Brain microvascular endothelial cell (primary cell): ENCODE results near the gene PRC1.

Source experiments
- DNase-seq: peaks from one replicate; pipeline ENCODE4 v3.0.0-alpha.2; 2020
- H3K27ac ChIP-seq: fragments of 250-450 bp; sonication (Bioruptor Pico); 2 replicates; pipeline ENCODE4 v1.5.1; 2020; ENCODE audit warnings: mild to moderate bottlenecking, moderate library complexity
- H3K27me3 ChIP-seq: fragments of 250-450 bp; sonication (Bioruptor Pico); replicated peaks from 2 replicates; pipeline ENCODE4 v1.5.1; 2020; ENCODE audit warnings: mild to moderate bottlenecking
- H3K36me3 ChIP-seq: fragments of 250-450 bp; sonication (Bioruptor Pico); replicated peaks from 2 replicates; pipeline ENCODE4 v1.5.1; 2020; ENCODE audit warnings: mild to moderate bottlenecking
- H3K4me3 ChIP-seq: 2 replicates; pipeline ENCODE4 v1.5.1; 2011; ENCODE audit warnings: low read depth, mild to moderate bottlenecking, control low read depth, low read length, moderate library complexity
- CTCF ChIP-seq: IDR thresholded peaks from 2 replicates; pipeline ENCODE4 v1.5.1; 2011; ENCODE audit warnings: low read depth, mild to moderate bottlenecking, moderate library complexity, low read length, control low read depth, inconsistent platforms; ENCODE audit errors: missing control alignments
- in situ Hi-C: cut with HindIII; loops from 2 replicates; pipeline ENCODE4 v1.10.0; 2017; ENCODE audit warnings: low sequenced_read_pairs, low pct_ligation_motif_present

The PRC1 gene

GRCh38 chr15:90959028-90959595 lies 35.2 kb downstream of the PRC1 start:
- Histone ChIP-seq H3K27me3 (no peaks in the 10 kb centered on the region), H3K27ac (no peak overlapping the region), H3K4me3 (no peak overlapping the region), H3K36me3 (peaks cover 5% of the 10 kb centered on the region)
- in situ Hi-C loops = no loop called here
- TF ChIP-seq CTCF = no peak
- no peak for DNase-seq

GRCh38 chr15:90957791-90958190 lies 36.5 kb downstream of the PRC1 start:
- H3K27ac ChIP-seq = no peak overlapping the region
- peak overlapping the region; percentile 69 for H3K4me3 ChIP-seq
- no peak for TF ChIP-seq CTCF
- peaks cover 15% of the 10 kb centered on the region for H3K36me3 ChIP-seq
- no peaks in the 10 kb centered on the region for H3K27me3 ChIP-seq
- no peak for DNase-seq
- in situ Hi-C loops = no loop called here

GRCh38 chr15:90957031-90957790 lies 37.1 kb downstream of the PRC1 start:
- DNase-seq = peak; percentile 22
- Histone ChIP-seq H3K36me3 (peaks cover 18% of the 10 kb centered on the region), H3K4me3 (peak overlapping the region; percentile 69), H3K27me3 (no peaks in the 10 kb centered on the region), H3K27ac (no peak overlapping the region)
- in situ Hi-C loops = no loop called here
- no peak for TF ChIP-seq CTCF

GRCh38 chr15:90956274-90957030 lies 37.9 kb downstream of the PRC1 start:
- in situ Hi-C loops = no loop called here
- peaks cover 21% of the 10 kb centered on the region for H3K36me3 ChIP-seq
- H3K4me3 ChIP-seq = peak overlapping the region; percentile 69
- TF ChIP-seq CTCF = peak; percentile 69
- peak; percentile 45 for DNase-seq
- no peaks in the 10 kb centered on the region for H3K27me3 ChIP-seq
- no peak overlapping the region for H3K27ac ChIP-seq

GRCh38 chr15:90955624-90956273 lies 38.6 kb downstream of the PRC1 start:
- peaks cover 28% of the 10 kb centered on the region for H3K36me3 ChIP-seq
- no peak overlapping the region for H3K27ac ChIP-seq
- H3K4me3 ChIP-seq = peak overlapping the region; percentile 76
- in situ Hi-C loops = no loop called here
- no peaks in the 10 kb centered on the region for H3K27me3 ChIP-seq
- TF ChIP-seq CTCF = no peak
- DNase-seq = no peak
